Neutrophil (primary cell): ENCODE results near the gene MPDU1.
A peak's percentile ranks its signal among the peaks of the same experiment; 100 is the strongest.

Source experiments
- H3K27ac ChIP-seq: fragments of 200-600 bp; sonication (generic); 2 replicates; pipeline ENCODE4 v1.5.1; 2016; ENCODE audit warnings: mild to moderate bottlenecking, moderate library complexity
- H3K27me3 ChIP-seq: fragments of 200-600 bp; sonication (generic); 2 replicates; pipeline ENCODE4 v1.6.0; 2016; ENCODE audit warnings: mild to moderate bottlenecking
- H3K36me3 ChIP-seq: fragments of 200-600 bp; sonication (generic); 2 replicates; pipeline ENCODE4 v1.5.1; 2017
- H3K4me1 ChIP-seq, 2 experiments: fragments of 200-600 bp in 1 of 2; sonication (generic) in 1 of 2; 1 replicate in 1 of 2; 2 replicates in 1 of 2; pipeline versions ENCODE4 v1.5.1 to v1.6.1; 2013 to 2016; ENCODE audit warnings: low read depth in 1 of 2, low read length in 1 of 2, mild to moderate bottlenecking in 1 of 2, moderate library complexity in 1 of 2; ENCODE audit not compliant: control insufficient read depth in 1 of 2, insufficient read depth in 1 of 2
- H3K4me3 ChIP-seq, 2 experiments: fragments of 200-600 bp in 1 of 2; sonication (generic) in 1 of 2; 1 replicate in 1 of 2; 2 replicates in 1 of 2; pipeline ENCODE4 v1.5.1; 2013 to 2016; ENCODE audit warnings: low read depth in 1 of 2, low read length in 1 of 2, mild to moderate bottlenecking in 1 of 2, moderate library complexity in 1 of 2
- H3K9me3 ChIP-seq: fragments of 200-600 bp; sonication (generic); 2 replicates; pipeline ENCODE4 v1.5.1; 2016
- TF ChIP-seq, protein P1 (sequence below): fragments of 200-600 bp; sonication (generic); IDR thresholded peaks from 2 replicates; pipeline ENCODE4 v1.5.1; 2016; ENCODE audit warnings: antibody characterized with exemption

MPDU1 gene

DNA sequence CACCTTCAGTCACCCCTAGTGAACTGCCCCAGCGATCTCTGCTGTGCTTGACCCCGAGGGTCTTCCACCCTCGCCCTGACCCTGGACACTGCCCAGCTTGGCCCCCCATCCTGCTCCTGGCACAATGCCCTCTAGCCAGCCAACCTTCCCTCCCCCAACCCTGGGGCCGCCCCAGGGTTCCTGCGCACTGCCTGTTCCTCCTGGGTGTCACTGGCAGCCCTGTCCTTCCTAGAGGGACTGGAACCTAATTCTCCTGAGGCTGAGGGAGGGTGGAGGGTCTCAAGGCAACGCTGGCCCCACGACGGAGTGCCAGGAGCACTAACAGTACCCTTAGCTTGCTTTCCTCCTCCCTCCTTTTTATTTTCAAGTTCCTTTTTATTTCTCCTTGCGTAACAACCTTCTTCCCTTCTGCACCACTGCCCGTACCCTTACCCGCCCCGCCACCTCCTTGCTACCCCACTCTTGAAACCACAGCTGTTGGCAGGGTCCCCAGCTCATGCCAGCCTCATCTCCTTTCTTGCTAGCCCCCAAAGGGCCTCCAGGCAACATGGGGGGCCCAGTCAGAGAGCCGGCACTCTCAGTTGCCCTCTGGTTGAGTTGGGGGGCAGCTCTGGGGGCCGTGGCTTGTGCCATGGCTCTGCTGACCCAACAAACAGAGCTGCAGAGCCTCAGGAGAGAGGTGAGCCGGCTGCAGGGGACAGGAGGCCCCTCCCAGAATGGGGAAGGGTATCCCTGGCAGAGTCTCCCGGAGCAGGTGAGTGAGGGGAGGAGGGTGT lies 24.9 kb upstream of the MPDU1 start, which contains the start of gene TNFSF13:
Gene TNFSF13 (plus strand): TSS at position 207 of the 776 bp plus-strand sequence. CDS start 290 bp downstream, at position 497.
- H3K4me1 ChIP-seq = peaks cover 58 to 63% of the 10 kb centered on the region in 2 experiments
- H3K4me3 ChIP-seq = peak within 1 kb of the TSS; percentile 80 to 88
- TF ChIP-seq, protein P1, sequence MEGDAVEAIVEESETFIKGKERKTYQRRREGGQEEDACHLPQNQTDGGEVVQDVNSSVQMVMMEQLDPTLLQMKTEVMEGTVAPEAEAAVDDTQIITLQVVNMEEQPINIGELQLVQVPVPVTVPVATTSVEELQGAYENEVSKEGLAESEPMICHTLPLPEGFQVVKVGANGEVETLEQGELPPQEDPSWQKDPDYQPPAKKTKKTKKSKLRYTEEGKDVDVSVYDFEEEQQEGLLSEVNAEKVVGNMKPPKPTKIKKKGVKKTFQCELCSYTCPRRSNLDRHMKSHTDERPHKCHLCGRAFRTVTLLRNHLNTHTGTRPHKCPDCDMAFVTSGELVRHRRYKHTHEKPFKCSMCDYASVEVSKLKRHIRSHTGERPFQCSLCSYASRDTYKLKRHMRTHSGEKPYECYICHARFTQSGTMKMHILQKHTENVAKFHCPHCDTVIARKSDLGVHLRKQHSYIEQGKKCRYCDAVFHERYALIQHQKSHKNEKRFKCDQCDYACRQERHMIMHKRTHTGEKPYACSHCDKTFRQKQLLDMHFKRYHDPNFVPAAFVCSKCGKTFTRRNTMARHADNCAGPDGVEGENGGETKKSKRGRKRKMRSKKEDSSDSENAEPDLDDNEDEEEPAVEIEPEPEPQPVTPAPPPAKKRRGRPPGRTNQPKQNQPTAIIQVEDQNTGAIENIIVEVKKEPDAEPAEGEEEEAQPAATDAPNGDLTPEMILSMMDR = no peak
- H3K27me3 ChIP-seq = no peaks in the 10 kb centered on the region
- H3K27ac ChIP-seq = peak within 1 kb of the TSS; percentile 92
- no peaks in the 10 kb centered on the region for H3K9me3 ChIP-seq
- peaks cover 15% of the 10 kb centered on the region for H3K36me3 ChIP-seq

DNA sequence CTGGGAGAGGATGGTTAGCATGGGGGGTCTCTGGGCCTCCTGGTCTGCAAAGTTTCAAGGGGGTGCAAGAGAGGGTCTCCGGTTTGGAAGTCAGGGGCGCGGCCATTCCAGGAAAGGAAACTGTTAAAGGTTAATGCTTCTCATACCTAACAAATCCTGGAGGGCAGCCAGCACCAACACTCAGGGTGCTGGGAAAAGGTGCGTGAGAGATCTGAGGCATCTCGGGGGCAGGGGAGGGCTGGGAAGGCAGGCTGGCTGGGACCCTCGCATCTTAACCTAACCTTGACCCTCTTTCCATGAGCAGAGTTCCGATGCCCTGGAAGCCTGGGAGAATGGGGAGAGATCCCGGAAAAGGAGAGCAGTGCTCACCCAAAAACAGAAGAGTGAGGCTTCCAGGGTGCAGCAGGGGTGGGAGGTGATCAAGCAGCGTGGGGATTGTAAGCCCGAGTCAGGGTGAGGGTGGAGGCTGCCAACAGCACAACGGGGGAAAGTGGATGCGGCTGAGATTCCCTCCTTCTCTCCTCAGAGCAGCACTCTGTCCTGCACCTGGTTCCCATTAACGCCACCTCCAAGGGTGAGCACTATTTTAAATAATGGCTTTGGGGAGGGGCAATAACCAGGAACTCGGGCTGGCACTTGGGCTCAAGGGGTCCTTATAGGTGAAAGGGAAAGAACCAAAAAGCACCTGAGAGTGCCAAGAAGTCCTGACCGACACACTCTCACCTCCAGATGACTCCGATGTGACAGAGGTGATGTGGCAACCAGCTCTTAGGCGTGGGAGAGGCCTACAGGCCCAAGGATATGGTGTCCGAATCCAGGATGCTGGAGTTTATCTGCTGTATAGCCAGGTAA lies 24.1 kb upstream of the MPDU1 start:
- Histone ChIP-seq H3K36me3 (peaks cover 23% of the 10 kb centered on the region), H3K27me3 (no peaks in the 10 kb centered on the region), H3K4me3 (peak overlapping the region; percentile 80 to 88), H3K9me3 (no peaks in the 10 kb centered on the region), H3K4me1 (peaks cover 55 to 61% of the 10 kb centered on the region in 2 experiments), H3K27ac (peak overlapping the region; percentile 92)
- TF ChIP-seq, protein P1 = no peak

DNA sequence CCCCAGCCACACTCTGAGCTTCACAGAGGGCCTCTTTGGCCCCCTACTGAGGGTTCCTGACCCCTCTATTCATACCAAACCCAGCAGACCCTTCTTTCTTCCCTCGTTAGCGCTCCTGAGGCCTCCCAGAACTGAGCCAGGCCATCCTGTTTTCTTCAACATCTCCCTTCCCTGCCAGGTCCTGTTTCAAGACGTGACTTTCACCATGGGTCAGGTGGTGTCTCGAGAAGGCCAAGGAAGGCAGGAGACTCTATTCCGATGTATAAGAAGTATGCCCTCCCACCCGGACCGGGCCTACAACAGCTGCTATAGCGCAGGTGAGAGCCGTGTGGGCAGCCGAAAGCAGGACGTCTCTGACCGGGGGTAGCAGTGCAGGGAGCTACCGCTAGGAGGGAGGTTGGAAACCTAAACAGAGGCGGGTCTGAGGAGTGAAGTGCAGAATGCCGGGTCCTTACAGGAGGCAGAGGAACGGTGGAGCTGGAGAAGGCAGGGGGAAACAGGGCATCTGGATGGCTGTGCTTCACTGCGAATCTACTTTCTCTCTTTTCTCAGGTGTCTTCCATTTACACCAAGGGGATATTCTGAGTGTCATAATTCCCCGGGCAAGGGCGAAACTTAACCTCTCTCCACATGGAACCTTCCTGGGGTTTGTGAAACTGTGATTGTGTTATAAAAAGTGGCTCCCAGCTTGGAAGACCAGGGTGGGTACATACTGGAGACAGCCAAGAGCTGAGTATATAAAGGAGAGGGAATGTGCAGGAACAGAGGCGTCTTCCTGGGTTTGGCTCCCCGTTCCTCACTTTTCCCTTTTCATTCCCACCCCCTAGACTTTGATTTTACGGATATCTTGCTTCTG lies 23.3 kb upstream of the MPDU1 start:
- peak overlapping the region; percentile 80 to 88 for H3K4me3 ChIP-seq
- peak overlapping the region; percentile 92 for H3K27ac ChIP-seq
- H3K27me3 ChIP-seq = no peaks in the 10 kb centered on the region
- TF ChIP-seq, protein P1 = peak; percentile 79
- peaks cover 31% of the 10 kb centered on the region for H3K36me3 ChIP-seq
- H3K4me1 ChIP-seq = peaks cover 55 to 61% of the 10 kb centered on the region in 2 experiments
- no peaks in the 10 kb centered on the region for H3K9me3 ChIP-seq

DNA sequence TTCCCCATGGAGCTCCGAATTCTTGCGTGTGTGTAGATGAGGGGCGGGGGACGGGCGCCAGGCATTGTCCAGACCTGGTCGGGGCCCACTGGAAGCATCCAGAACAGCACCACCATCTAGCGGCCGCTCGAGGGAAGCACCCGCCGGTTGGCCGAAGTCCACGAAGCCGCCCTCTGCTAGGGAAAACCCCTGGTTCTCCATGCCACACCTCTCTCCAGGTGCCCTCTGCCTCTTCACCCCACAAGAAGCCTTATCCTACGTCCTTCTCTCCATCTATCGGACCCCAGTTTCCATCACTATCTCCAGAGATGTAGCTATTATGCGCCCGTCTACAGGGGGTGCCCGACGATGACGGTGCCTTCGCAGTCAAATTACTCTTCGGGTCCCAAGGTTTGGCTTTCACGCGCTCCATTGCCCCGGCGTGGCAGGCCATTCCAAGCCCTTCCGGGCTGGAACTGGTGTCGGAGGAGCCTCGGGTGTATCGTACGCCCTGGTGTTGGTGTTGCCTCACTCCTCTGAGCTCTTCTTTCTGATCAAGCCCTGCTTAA lies 22.6 kb upstream of the MPDU1 start:
- Histone ChIP-seq H3K9me3 (no peaks in the 10 kb centered on the region), H3K4me1 (peaks cover 55 to 61% of the 10 kb centered on the region in 2 experiments), H3K27ac (peak overlapping the region; percentile 92), H3K4me3 (peak overlapping the region; percentile 67 to 88), H3K27me3 (no peaks in the 10 kb centered on the region), H3K36me3 (peaks cover 34% of the 10 kb centered on the region)
- TF ChIP-seq, protein P1 = peak; percentile 91
